Peyer's patch (tissue), 4 donors: ENCODE results near the gene ANKIB1.

ENCODE experiments used
- CTCF ChIP-seq, 6 experiments: fragments of 450-650 bp in 4 of 6; fragments of 200-600 bp in 2 of 6; sonication (generic) in 1 of 6; IDR thresholded peaks; one replicate each; pipeline ENCODE4 v1.5.1; 2017 to 2019; ENCODE audit warnings: antibody characterized with exemption in 6 of 6, mild to moderate bottlenecking in 3 of 6, moderate library complexity in 1 of 6
- POLR2A ChIP-seq, 2 donors: fragments of 450-650 bp; IDR thresholded peaks; one replicate each; pipeline ENCODE4 v1.5.1; 2017; ENCODE audit warnings: antibody characterized with exemption in 2 of 2, mild to moderate bottlenecking in 2 of 2, moderate library complexity in 2 of 2

- TF ChIP-seq CTCF (IDR thresholded peaks at IDR 0.05) (no peak), POLR2A (IDR thresholded peaks at IDR 0.05) (no peak)
Measured at GRCh38 chr7:92303761-92304160, 58.0 kb downstream of the ANKIB1 start.
